HG02571 (cell line): Measurements from ENCODE around the gene YY1AP1.
"Not testable (repeated sequence)": the region's sequence is repeated elsewhere in the genome, so short reads cannot be mapped to it uniquely, and the experiment has no call there.

Experiments
- ATAC-seq: cut with Tn5 transposase; IDR thresholded peaks from one replicate; pipeline ENCODE4 v1.9.1; 2021; ENCODE audit warnings: mild to moderate bottlenecking, moderate library complexity; ENCODE audit not compliant: unreplicated experiment

Gene YY1AP1

DNA sequence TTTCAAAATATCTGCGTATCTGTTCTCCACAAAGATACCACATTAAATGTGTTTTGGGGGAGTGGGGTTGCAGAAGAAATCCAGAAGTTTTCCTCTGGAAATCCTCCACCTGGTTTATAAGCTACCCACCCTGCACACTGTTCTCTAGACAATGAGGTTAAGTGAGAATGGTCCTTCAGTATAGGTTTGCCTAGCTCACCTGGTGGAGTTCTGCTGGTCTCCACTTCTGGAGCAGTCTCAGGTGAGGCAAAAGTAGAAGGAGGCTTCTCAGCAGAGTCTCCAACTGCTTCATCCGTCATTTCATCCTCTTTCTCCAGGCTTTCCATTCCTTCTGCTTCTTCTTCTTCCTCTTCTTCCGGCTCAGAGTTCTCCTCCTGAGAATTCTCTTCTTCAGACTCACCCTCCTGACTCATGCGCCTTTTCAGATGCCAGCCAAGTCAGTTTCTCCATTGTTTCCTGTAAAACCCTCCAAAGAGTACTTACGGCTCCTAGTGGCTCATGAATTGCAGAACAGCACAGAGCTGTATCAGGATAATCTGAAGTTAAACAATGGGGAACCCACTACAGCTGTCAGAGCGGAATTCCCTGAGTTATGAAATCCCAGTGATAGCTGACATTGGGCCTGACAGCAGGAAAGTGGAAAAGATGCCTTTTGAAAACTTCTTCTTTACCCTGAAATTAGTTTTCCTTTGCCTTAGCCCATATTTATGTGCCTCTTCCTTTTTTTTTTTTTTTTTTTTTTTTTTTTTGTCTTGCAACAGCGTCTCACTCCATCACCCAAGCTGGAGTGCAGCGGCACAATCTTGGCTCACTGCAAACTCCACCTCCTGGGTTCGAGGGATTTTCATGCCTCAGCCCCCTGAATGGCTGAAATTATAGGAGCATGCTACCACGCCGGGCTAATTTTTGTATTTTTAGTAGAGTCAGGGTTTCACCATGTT is 40.1 kb downstream of the YY1AP1 start:
- no peak for ATAC-seq

DNA sequence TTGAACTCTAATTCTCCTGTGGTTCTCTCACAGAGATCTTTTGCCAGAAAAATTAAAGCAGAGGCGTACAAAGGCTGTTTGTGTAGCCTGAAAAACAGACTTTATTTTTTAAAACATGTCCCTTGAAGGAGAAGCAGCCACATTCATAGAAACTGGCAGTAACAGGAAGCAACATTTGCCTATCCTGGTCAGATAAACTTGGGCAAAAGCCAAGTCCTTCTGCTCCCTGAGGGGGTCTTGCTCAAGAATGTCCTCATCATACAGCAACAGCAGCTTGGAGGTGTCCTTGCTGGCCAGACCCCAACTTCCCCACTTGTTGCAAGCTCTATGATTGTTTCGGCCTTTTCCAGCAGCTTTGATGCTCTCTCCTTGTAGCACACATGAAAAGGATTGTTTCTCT is 42.3 kb downstream of the YY1AP1 start:
- no peak for ATAC-seq

DNA sequence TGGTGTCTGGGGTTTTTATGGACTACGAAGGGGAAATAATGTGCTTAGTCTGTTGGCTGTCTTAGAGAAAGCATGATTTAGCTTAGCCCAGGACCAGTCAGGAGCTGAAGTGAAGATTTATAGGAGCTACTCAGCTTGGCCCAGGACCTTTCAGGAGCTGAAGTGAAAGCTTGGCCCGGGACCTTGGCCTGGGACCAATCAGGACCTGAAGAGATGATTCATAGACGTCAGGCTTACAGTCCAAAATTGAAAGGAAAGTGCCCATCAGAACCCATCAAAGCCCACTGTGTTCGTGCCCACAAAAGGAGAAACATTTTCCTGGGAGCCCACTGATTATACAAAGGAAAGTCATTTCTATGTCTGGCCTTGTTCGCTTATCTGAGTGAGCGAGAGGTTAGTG is 42.9 kb downstream of the YY1AP1 start:
- no peak for ATAC-seq

DNA sequence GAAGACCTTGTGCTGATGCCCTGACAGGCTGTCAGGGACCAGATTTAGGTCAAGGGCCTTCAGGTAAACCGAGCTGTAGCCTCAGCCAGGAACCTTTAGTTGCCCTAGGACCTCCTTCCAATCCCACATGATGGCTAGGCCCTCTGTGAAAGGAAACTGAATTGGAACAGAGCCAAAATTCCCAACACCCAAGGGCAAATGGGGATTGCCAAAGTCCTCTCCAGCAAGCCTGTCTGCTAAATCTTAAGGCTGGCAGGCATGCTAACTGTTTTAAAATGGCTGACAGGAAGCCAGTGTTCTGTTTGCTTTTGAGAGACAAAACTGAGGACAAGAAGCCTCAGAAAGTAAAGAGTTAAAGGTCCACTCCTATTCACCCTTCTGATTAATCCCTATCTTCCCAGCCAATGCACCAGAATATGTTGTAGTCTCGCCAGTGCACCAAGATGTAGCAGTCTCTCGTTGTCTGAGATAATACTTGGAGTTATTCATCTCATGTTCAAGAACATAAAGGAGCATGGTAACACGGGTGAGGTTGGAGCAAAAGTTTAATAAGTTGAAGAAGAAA is 43.5 kb downstream of the YY1AP1 start:
- ATAC-seq, result no peak

DNA sequence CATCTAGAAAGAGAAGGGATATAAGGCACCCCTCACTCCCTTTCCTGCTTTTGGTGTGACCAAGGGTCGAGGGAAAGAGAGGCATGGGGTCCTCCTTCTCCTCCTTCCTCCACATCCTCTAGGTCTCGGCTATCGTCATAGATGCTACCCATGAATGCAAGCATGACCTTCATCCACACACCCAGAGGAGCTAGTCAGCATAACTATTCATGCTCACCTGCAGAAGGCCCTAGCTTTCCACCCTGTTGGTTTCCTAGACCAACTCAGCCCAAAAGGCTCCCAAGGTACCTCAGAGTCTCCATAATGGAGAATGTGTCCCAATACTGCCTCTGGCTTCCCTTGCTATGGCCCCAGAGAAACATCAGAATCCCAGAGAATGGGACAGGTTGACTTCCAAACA is 45.3 kb downstream of the YY1AP1 start:
- no peak for ATAC-seq

DNA sequence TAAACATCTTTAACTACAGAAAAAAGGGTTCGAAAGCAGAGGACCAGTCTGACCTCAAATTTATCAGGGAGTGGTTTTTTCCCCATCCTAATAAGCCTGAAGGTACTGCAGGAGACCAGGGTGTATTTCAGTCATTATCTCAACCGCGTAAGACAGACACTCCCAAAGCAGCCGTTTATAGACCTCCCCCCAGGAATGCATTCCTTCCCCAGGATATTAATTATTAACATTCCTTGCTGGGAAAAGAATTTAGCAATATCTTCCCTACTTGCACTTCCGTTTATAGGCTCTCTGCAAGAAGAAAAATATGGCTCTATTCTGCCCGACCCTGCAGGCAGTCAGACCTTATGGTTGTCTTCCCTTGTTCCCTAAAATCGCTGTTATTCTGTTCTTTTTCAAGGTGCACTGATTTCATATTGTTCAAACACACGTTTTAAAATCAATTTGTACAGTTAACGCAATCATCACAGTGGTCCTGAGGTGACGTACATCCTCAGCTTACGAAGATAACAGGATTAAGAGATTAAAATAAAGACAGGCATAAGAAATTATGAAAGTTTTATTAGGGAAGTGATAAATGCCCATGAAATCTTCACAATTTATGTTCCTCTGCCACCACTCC is 45.9 kb downstream of the YY1AP1 start:
- ATAC-seq, result not testable (repeated sequence)

DNA sequence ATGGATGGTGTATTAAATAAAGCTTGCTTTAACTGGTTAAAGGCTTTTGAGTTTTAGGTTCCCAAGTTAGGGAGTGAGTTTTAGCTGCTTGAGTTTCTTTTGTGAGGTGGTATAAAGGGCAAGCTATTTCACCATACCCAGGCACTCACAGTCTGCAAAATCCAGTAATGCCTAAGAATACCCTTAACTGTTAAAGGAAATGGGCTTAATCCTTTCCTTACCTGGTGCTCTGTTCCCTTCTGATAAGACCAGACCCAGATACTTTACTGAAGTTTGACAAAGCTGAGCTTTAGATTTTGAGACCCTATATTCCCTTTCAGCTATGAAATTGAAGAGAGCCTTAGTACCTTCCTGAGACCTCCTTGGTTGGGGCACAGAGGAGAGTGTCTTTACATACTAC is 48.2 kb downstream of the YY1AP1 start:
- no peak for ATAC-seq

DNA sequence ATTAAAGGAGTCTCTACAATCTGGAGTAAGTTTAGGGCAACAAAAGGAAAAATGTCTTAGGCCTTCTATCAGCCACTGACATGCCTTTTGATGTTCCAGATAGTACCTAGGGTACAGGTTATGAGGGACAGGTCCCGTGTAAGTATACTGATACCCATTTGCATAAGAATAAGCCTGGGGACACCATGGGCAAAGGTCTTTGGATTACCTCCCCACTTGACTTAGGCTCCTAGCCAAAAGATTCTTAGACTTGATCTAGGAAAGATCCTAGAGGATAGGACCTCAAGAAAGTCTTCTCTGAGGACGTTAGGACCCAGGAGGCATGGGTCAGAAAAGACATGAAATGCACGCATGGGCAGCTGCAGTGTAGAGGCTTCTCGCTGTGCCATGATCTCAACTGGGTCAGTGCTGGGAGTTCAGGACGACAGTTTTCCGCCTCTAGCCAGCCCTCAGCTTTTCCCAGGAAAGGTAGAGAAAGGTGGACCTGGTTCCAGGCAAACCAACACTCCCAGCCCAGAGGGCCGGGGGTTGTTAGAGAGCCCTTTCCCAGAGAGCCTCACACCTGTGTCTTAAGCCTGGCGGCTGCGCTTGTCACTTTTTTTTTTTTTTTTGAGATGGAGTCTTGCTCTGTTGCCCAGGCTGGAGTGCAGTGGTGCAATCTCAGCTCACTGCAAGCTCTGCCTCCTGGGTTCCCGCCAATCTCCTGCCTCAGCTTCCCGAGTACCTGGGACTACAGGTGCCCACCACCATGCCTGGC is 52.0 kb downstream of the YY1AP1 start:
- no peak for ATAC-seq

DNA sequence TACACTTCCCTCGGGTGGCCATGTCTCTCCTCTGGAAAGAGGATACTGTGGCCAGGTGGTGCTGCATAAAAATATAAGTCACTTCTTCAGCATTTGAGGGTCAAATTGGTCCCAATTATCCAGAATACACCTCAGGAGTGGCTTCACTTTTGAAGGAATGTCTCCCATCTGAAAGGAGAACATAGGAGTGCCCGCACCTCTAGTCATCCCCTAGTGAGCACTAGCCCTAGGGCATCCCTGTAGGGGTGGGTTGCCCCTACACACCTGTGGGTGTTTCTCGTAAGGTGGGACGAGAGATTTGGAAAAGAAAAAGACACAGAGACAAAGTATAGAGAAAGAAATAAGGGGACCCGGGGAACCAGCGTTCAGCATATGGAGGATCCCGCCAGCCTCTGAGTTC is 62.1 kb downstream of the YY1AP1 start:
- not testable (repeated sequence) for ATAC-seq

DNA sequence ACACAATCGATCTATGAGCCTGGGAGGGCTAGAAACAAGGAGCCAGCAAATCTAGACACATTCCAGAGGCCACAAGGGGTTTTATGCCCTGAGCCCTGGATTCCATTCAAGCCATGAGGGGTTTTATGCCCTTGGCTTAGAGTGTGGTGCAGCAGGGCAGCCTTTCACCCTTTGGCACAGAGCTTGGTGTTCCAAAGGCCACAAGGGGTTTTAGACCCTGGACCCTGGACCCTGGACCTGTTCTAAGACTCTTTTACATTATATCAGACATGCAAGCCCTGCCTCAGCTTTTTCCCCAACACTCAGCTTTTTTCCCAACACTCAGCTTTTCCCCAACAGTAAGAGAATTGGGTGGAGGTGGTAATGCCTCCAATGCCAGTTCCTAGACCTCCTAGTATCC is 65.2 kb downstream of the YY1AP1 start:
- ATAC-seq, result no peak

DNA sequence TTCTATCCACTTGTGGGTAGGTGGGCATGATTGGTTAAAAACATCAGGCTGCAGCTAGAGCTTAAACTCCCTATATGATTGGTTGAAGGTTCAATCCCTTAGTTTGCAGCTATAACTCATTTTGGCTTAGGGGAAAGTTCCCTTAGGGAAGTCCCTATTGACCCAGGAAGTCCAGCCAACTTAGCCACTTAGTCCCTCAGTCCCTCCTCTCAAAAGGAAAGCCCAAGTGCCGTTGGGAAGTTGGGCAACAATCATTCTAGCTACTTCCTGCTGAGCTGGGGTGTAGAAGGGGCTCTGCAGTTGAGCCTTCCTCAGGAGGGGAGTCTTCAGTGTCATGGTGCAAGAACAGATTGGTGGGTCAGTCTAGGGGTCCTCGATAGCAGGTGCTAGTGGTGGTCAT is 66.4 kb downstream of the YY1AP1 start:
- ATAC-seq, result no peak

DNA sequence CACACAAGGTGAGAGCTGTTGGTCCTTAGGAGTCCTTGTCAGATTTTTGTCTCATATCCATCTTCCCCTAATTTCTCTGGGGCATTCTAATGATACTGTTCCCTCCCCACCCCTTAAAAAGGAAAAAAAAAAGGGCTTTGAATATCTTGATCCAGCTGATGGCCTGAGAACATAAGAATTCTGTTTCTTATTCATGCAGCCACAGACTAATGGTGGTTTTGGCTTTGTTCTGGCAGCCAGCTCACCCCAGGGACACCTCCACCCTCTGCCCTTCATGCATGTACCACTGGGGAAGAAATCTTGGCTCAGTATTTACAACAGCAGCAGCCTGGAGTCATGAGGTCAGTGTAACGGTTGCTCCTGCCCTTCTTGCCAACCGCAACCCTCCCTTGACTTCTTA is 75.3 kb downstream of the YY1AP1 start:
- ATAC-seq, result not testable (repeated sequence)

DNA sequence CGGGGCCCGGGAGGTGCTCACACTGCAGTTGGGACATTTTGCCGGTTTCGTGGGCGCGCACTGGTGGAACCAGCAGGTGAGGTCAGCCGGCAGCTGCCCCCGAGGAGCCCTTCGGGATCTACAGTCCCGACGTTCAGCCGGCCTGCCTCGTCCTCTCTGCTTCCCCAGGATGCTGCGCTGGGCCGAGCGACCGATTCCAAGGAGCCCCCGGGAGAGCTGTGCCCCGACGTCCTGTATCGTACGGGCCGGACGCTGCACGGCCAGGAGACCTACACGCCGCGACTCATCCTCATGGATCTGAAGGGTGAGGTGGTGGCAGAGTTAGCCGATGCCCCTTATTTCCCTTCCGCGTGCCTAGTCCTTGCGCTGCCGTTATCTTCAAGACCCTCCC is 78.3 kb downstream of the YY1AP1 start:
- not testable (repeated sequence) for ATAC-seq

DNA sequence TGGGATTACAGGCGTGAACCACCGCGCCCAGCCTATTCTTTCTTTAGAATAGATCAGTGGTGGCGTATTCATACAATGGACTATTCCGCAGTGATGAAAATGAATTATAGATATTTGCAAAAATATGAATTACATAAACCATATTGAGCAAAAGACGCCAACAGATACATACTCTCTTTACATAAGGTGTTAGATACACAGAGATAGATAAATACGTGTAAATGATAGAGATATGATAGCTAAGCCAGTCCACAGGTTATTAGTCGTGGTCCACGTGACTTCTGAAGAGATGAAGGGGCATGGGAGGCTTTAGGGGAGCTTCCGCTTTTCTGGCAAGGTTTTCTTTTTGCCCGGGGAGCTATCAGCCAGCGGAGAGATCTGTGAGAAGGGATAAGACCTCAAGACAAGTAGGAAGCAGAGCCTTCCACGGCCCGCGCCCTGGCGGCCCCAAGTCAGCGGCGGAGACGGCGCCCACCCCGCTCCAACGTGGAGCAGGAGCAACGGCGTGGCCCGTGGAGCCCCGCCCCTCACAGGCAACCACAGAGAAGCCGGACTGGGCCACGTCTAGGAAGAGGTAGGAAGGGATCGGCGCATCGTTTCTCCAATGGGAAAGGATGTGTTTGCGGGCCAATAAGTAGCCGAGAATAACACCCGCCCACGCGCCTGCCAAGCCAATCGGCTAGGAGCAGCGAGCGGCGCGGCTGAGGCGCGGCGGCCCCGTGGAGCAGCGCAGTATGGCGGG is 78.9 kb downstream of the YY1AP1 start, which contains the start of gene MSTO1:
TSS of gene MSTO1 (plus strand) at position 704 of the 742 bp plus-strand sequence. CDS start at position 735, 31 bp downstream.
- peak; percentile 90 for ATAC-seq
